ENCODE data around the gene FTO. TPM values are rescaled to one million over a fixed set of nuclear protein-coding genes. Genes with fewer than 3 reads are reported as not detected.

FTO gene
- total RNA-seq, 1 donor from 2014 or later = 75.6 TPM

DNA sequence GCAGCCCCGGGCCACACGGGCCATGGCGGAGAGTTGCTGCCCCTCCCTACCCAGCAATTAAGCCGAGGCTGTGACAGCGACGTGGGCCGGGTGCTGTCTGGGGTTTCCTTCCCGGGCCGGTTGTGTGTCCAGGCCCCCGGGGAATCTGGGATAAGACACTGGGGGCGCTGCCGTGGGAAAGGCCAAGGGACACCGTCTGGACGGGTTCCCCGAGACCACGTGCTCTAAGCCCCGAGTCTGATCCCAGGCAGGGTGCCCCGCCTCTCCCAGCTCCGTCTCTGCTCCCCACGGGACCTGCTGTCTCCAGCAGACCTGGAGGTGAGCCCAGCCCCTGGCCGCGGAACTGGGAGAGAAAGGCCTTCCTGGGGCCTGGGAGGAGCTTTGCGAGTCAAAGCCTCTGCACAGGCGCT lies 490.4 kb downstream of the FTO start:
- H3K27me3 ChIP-seq = no peaks in the 10 kb centered on the region
- peak; percentile 75 for ATAC-seq
- H3K36me3 ChIP-seq = no peaks in the 10 kb centered on the region
- H3K4me3 ChIP-seq = peak overlapping the region; percentile 37
- intact Hi-C loops (cut with DNase I) = no loop called here
- H3K9me3 ChIP-seq = no peaks in the 10 kb centered on the region
- H3K27ac ChIP-seq = peak overlapping the region; percentile 78
- H3K4me1 ChIP-seq = peaks cover 4% of the 10 kb centered on the region
- TF ChIP-seq, protein P1, sequence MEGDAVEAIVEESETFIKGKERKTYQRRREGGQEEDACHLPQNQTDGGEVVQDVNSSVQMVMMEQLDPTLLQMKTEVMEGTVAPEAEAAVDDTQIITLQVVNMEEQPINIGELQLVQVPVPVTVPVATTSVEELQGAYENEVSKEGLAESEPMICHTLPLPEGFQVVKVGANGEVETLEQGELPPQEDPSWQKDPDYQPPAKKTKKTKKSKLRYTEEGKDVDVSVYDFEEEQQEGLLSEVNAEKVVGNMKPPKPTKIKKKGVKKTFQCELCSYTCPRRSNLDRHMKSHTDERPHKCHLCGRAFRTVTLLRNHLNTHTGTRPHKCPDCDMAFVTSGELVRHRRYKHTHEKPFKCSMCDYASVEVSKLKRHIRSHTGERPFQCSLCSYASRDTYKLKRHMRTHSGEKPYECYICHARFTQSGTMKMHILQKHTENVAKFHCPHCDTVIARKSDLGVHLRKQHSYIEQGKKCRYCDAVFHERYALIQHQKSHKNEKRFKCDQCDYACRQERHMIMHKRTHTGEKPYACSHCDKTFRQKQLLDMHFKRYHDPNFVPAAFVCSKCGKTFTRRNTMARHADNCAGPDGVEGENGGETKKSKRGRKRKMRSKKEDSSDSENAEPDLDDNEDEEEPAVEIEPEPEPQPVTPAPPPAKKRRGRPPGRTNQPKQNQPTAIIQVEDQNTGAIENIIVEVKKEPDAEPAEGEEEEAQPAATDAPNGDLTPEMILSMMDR (IDR thresholded peaks at IDR 0.05) = no peak
- DNase-seq = peak; percentile 89

DNA sequence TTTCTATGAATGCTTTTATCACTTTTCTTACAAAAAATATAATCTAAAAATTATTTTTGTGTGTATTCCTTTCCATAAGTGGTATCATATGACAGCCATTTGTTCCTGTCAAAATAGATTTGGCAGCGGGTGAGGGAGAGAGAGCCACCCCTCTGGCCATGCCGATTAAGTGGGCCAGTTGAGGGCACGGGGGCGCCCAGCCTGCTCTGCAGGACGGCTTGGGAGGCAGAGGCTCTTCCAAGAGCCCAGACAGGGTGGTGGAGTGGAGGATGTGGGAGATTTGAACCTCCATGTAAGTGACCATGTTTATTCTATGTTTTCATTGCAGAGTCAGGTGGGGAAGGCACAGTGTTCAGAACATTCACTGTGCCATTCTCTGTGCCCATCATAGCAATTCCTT lies 493.8 kb downstream of the FTO start:
- no peak overlapping the region for H3K27ac ChIP-seq
- H3K27me3 ChIP-seq = no peaks in the 10 kb centered on the region
- H3K4me1 ChIP-seq = peaks cover 4% of the 10 kb centered on the region
- no peaks in the 10 kb centered on the region for H3K36me3 ChIP-seq
- ATAC-seq (no peak), DNase-seq (no peak)
- TF ChIP-seq, protein P1 (IDR thresholded peaks at IDR 0.05) = no peak
- H3K4me3 ChIP-seq = no peak overlapping the region
- H3K9me3 ChIP-seq = no peaks in the 10 kb centered on the region
- intact Hi-C loops (cut with DNase I) = no loop called here

- no peaks in the 10 kb centered on the region for H3K36me3 ChIP-seq
- intact Hi-C loops (cut with DNase I) = no loop called here
- TF ChIP-seq, protein P1 (IDR thresholded peaks at IDR 0.05) = no peak
- no peaks in the 10 kb centered on the region for H3K4me1 ChIP-seq
- H3K27ac ChIP-seq = no peak overlapping the region
- DNase-seq (no peak), ATAC-seq (no peak)
- H3K4me3 ChIP-seq = no peak overlapping the region
- H3K27me3 ChIP-seq = no peaks in the 10 kb centered on the region
- H3K9me3 ChIP-seq = no peaks in the 10 kb centered on the region
Measured at GRCh38 chr16:54199487-54200160, 495.7 kb downstream of the FTO start.

DNA sequence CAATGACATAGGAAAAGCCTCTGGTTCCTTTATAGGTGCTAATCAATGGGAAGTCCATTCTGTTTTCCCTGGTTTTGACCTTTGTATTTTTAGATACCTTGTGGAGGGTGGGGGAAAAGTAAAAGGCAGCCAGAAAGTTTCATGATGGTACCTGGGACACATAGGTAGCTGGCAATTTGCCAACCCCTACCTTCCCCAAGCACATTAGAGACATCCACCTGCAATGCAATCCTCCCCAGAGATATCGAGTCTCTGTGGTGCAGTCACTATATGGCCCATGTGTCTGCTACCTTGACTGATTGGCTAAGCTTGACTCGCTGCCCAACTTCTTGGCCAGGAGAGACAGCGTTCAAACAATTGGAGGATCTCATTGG lies 496.2 kb downstream of the FTO start:
- no peak for ATAC-seq
- Histone ChIP-seq H3K9me3 (no peaks in the 10 kb centered on the region), H3K4me3 (no peak overlapping the region), H3K27me3 (no peaks in the 10 kb centered on the region), H3K4me1 (no peaks in the 10 kb centered on the region), H3K27ac (no peak overlapping the region), H3K36me3 (no peaks in the 10 kb centered on the region)
- intact Hi-C loops (cut with DNase I) = no loop called here
- DNase-seq = no peak
- TF ChIP-seq, protein P1 (IDR thresholded peaks at IDR 0.05) = no peak

DNA sequence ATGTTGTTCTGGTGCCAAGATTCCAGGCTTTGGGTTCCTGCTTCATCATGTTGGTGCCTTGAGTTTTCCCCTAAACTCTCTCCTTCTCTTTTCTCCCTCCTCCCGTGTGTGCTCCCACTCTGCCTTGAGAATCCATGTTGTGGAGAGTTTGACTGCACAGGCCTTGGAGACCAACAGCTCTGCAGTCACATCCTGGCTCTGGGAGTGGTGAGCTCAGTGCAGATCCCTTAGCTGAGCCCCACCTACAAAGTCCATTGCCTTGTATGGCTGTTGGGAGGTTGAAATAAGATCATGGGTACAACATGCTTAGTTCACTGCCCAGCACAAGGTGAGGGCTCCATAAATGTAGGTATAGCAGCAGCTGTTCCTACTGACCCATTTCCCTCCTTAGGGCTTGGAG lies 496.8 kb downstream of the FTO start:
- no peaks in the 10 kb centered on the region for H3K27me3 ChIP-seq
- DNase-seq (no peak), ATAC-seq (no peak)
- H3K4me1 ChIP-seq = no peaks in the 10 kb centered on the region
- intact Hi-C loops (cut with DNase I) = no loop called here
- H3K27ac ChIP-seq = no peak overlapping the region
- no peaks in the 10 kb centered on the region for H3K9me3 ChIP-seq
- TF ChIP-seq, protein P1 (IDR thresholded peaks at IDR 0.05) = no peak
- H3K4me3 ChIP-seq = no peak overlapping the region
- H3K36me3 ChIP-seq = no peaks in the 10 kb centered on the region

- intact Hi-C loops (cut with DNase I) = no loop called here
- Histone ChIP-seq H3K36me3 (no peaks in the 10 kb centered on the region), H3K27ac (no peak overlapping the region), H3K9me3 (no peaks in the 10 kb centered on the region), H3K4me3 (no peak overlapping the region), H3K4me1 (no peaks in the 10 kb centered on the region), H3K27me3 (no peaks in the 10 kb centered on the region)
- TF ChIP-seq, protein P1 (IDR thresholded peaks at IDR 0.05) = no peak
- DNase-seq = no peak
- ATAC-seq = no peak
Measured at GRCh38 chr16:54201200-54201599, 497.2 kb downstream of the FTO start.

Data from upper lobe of right lung (tissue), 1 donor.